GM12878 (cell line): ENCODE data around the gene ACADM. TPM values are rescaled to one million over a fixed set of nuclear protein-coding genes. Genes with fewer than 3 reads are reported as not detected.

ENCODE experiments used
- ATAC-seq: fragments of 200-7000 bp; cut with Tn5 transposase; 3 replicates; pipeline ENCODE4 v1.9.1; 2020; ENCODE audit warnings: mild to moderate bottlenecking, moderate library complexity
- BruUV-seq: library from RNA; stranded (reverse); fragments of 400-500 nt; replicated peaks from 2 replicates; lab custom pipeline; 2021; lab: Mats Ljungman, UMichigan
- CTCF ChIA-PET: fragments of 300-600 bp; sonication (Branson Sonifier 250); formaldehyde crosslinking; extraction: SDS; loops from one replicate; lab custom pipeline; 2021; ENCODE audit warnings: inconsistent platforms; lab: Yijun Ruan, JAX
- POLR2A ChIA-PET: fragments of 350-600 bp; formaldehyde crosslinking; extraction: SDS; loops from one replicate; lab custom pipeline; 2021; ENCODE audit warnings: inconsistent platforms; lab: Charles Lee
- RAD21 ChIA-PET: fragments of 300-600 bp; sonication (Branson Sonifier 250); formaldehyde crosslinking; loops from one replicate; lab custom pipeline; 2023; ENCODE audit warnings: antibody characterized with exemption; ENCODE audit not compliant: unreplicated experiment; lab: Charles Lee
- SMC1A ChIA-PET: fragments of 300-600 bp; sonication (Branson Sonifier 250); formaldehyde crosslinking; loops from one replicate; lab custom pipeline; 2023; ENCODE audit not compliant: unreplicated experiment, uncharacterized antibody; lab: Charles Lee
- DNase-seq: peaks from one replicate; pipeline ENCODE4 v3.0.0-alpha.2; 2011; ENCODE audit warnings: low read depth, low spot score
- FAIRE-seq: peaks from 3 replicates; lab custom pipeline; 2011; peaks lifted over from hg19 to GRCh38; lab: Jason Lieb, UNC
- H2AFZ ChIP-seq: 2 replicates; pipeline ENCODE4 v1.6.0; 2011; ENCODE audit warnings: low read depth, low read length, control low read depth; ENCODE audit not compliant: control insufficient read depth
- H3K27ac ChIP-seq: 2 replicates; pipeline ENCODE4 v1.5.1; 2011; ENCODE audit warnings: control low read depth; ENCODE audit not compliant: control insufficient read depth, insufficient read depth
- H3K27me3 ChIP-seq, 2 experiments: replicated peaks in 1 of 2; 2 replicates each; pipeline versions ENCODE4 v1.6.0 to v1.6.1; 2011; ENCODE audit warnings: low read length in 1 of 2; ENCODE audit not compliant: control insufficient read depth in 2 of 2, insufficient read depth in 2 of 2
- H3K36me3 ChIP-seq, 2 experiments: 2 replicates each; pipeline ENCODE4 v1.5.1; 2011; ENCODE audit warnings: low read length in 1 of 2; ENCODE audit not compliant: control insufficient read depth in 2 of 2, insufficient read depth in 2 of 2
- H3K4me1 ChIP-seq: 2 replicates; pipeline ENCODE4 v1.6.1; 2011; ENCODE audit warnings: mild to moderate bottlenecking, low read length, moderate library complexity, mixed read lengths; ENCODE audit not compliant: control insufficient read depth, insufficient read depth
- H3K4me2 ChIP-seq: 2 replicates; pipeline ENCODE4 v1.6.0; 2011; ENCODE audit warnings: control low read depth; ENCODE audit not compliant: control insufficient read depth, insufficient read depth
- H3K4me3 ChIP-seq: fragments of 200-600 bp; sonication (generic); 2 replicates; pipeline ENCODE4 v1.5.1; 2016
- H3K79me2 ChIP-seq: 2 replicates; pipeline ENCODE4 v1.6.0; 2011; ENCODE audit warnings: low read length; ENCODE audit not compliant: control insufficient read depth, insufficient read depth
- H3K9ac ChIP-seq: 2 replicates; pipeline ENCODE4 v1.8.0; 2011; ENCODE audit warnings: low read length, control low read depth, mixed read lengths; ENCODE audit not compliant: control insufficient read depth, insufficient read depth
- H3K9me3 ChIP-seq: replicated peaks from 3 replicates; pipeline ENCODE4 v1.5.1; 2011; ENCODE audit warnings: mild to moderate bottlenecking, low read length; ENCODE audit not compliant: control insufficient read depth, insufficient read depth
- H4K20me1 ChIP-seq: 2 replicates; pipeline ENCODE4 v1.6.0; 2011; ENCODE audit not compliant: control insufficient read depth, insufficient read depth
- ASH2L ChIP-seq: fragments of 300-600, 200-600 bp; sonication (generic); IDR thresholded peaks from 2 replicates; pipeline ENCODE4 v1.6.1; 2017; ENCODE audit warnings: low read depth, mild to moderate bottlenecking, borderline replicate concordance
- BHLHE40 ChIP-seq, 2 experiments: fragments of 450-650 bp in 1 of 2; IDR thresholded peaks; 2 replicates each; pipeline ENCODE4 v1.6.1; 2011 to 2017; ENCODE audit warnings: low read depth in 2 of 2, borderline replicate concordance in 1 of 2, improper control_type of control experiment in 1 of 2, low read length in 1 of 2, mild to moderate bottlenecking in 1 of 2
- BMI1 ChIP-seq: fragments of 450-650 bp; IDR thresholded peaks from 2 replicates; pipeline ENCODE4 v1.6.1; 2016; ENCODE audit warnings: mild to moderate bottlenecking, moderate library complexity, borderline replicate concordance
- CEBPB ChIP-seq, 2 experiments: fragments of 150-350 bp in 1 of 2; IDR thresholded peaks; 2 replicates each; pipeline ENCODE4 v1.6.1; 2012 to 2014; ENCODE audit warnings: low read depth in 2 of 2, low read length in 2 of 2, borderline replicate concordance in 1 of 2, inconsistent platforms in 1 of 2
- EGR1 ChIP-seq, 2 experiments: IDR thresholded peaks; 1 replicate in 1 of 2; 2 replicates in 1 of 2; pipeline ENCODE4 v1.6.1; 2011 to 2012; ENCODE audit warnings: low read depth in 2 of 2, low read length in 2 of 2, borderline replicate concordance in 1 of 2, mild to moderate bottlenecking in 1 of 2, moderate library complexity in 1 of 2
- ESRRA ChIP-seq: IDR thresholded peaks from 2 replicates; pipeline ENCODE4 v1.6.1; 2012; ENCODE audit warnings: mild to moderate bottlenecking, low read length, improper control_type of control experiment
- EZH2 ChIP-seq: IDR thresholded peaks from 2 replicates; pipeline ENCODE4 v1.6.1; 2012; ENCODE audit warnings: low read depth, mild to moderate bottlenecking, control low read depth, inconsistent platforms, low read length, borderline replicate concordance; ENCODE audit not compliant: control insufficient read depth
- FOXM1 ChIP-seq: IDR thresholded peaks from 2 replicates; pipeline ENCODE4 v1.6.1; 2012; ENCODE audit warnings: low read depth, mild to moderate bottlenecking, inconsistent platforms, low read length, moderate library complexity
- MTA2 ChIP-seq: fragments of 450-650 bp; IDR thresholded peaks from 2 replicates; pipeline ENCODE4 v1.6.1; 2016; ENCODE audit warnings: low read depth, mild to moderate bottlenecking, moderate library complexity
- NFXL1 ChIP-seq: fragments of 450-650 bp; IDR thresholded peaks from 2 replicates; pipeline ENCODE4 v1.6.1; 2017; ENCODE audit warnings: antibody characterized with exemption, mild to moderate bottlenecking, borderline replicate concordance
- NR2F1 ChIP-seq: fragments of 450-650 bp; conservative IDR thresholded peaks from 2 replicates; pipeline ENCODE4 v1.6.1; 2017; ENCODE audit warnings: mild to moderate bottlenecking
- NRF1 ChIP-seq: conservative IDR thresholded peaks from 2 replicates; pipeline ENCODE4 v1.6.1; 2011; ENCODE audit warnings: mild to moderate bottlenecking, low read depth, low read length, improper control_type of control experiment
- RBBP5 ChIP-seq: fragments of 200-600 bp; sonication (generic); conservative IDR thresholded peaks from 2 replicates; pipeline ENCODE4 v1.6.1; 2016
- RCOR1 ChIP-seq: conservative IDR thresholded peaks from 2 replicates; pipeline ENCODE4 v1.6.1; 2012; ENCODE audit warnings: low read depth, low read length, improper control_type of control experiment
- STAT1 ChIP-seq: fragments of 450-650 bp; conservative IDR thresholded peaks from 2 replicates; pipeline ENCODE4 v1.6.1; 2014; ENCODE audit warnings: antibody characterized with exemption, mild to moderate bottlenecking
- SUPT20H ChIP-seq: IDR thresholded peaks from 2 replicates; pipeline ENCODE4 v1.6.1; 2011; ENCODE audit warnings: low read depth, mild to moderate bottlenecking, low read length, moderate library complexity, borderline replicate concordance; ENCODE audit not compliant: control insufficient read depth
- TAF1 ChIP-seq: IDR thresholded peaks from 2 replicates; pipeline ENCODE4 v1.6.1; 2011; ENCODE audit warnings: mild to moderate bottlenecking, low read depth, low read length, borderline replicate concordance
- ZNF24 ChIP-seq: fragments of 450-650 bp; IDR thresholded peaks from 2 replicates; pipeline ENCODE4 v1.6.1; 2017; ENCODE audit warnings: antibody characterized with exemption, mild to moderate bottlenecking
- WGBS: methylation state at CpG from one replicate; pipeline ENCODE4 v1.1.6; 2016; ENCODE audit warnings: low lambda C conversion rate; ENCODE audit not compliant: insufficient replicate concordance, insufficient coverage; ENCODE audit errors: missing lambda C conversion rate; 5-methylcytosine and 5-hydroxymethylcytosine counted together
- in situ Hi-C: fragments of 300-500 bp; cut with MboI; formaldehyde crosslinking; loops from 9 replicates; pipeline ENCODE4 v1.14.3; 2018; ENCODE audit warnings: mixed read lengths
- intact Hi-C: fragments of 100-400 bp; cut with micrococcal nuclease; formaldehyde crosslinking; loops from one replicate; pipeline ENCODE4 v1.14.2; 2022; ENCODE audit not compliant: unreplicated experiment
- polyA plus RNA-seq, 11 experiments: library from polyadenylated mRNA; depleted of rRNA in 4 of 11; unstranded in 6 of 11; stranded (reverse) in 5 of 11; fragments of >200 nt; fragmentation: Nextera tagmentation in 4 of 11; fragmentation: Illumina TruSeq in 1 of 11; extraction: Ambion mirVana in 4 of 11; extraction: Trizol in 1 of 11; gene quantifications; 1 replicate in 1 of 11; 2 replicates in 10 of 11; pipeline versions ENCODE4 v1.2.1 to v1.2.3, GENCODE V29; 2011 to 2016; ENCODE audit warnings: inconsistent platforms in 2 of 11, missing spikeins in 2 of 11, low read depth in 1 of 11
- total RNA-seq, 4 experiments: library from RNA; depleted of rRNA in 3 of 4; stranded (reverse); fragments of >200 nt in 3 of 4; fragmentation: Illumina TruSeq in 1 of 4; extraction: Trizol in 1 of 4; gene quantifications; 2 replicates each; pipeline versions ENCODE4 v1.2.1 to v1.2.3, GENCODE V29; 2013 to 2021
- TF ChIP-seq, protein P1 (sequence below): fragments of 450-650 bp; IDR thresholded peaks from 2 replicates; pipeline ENCODE4 v1.6.1; 2014; ENCODE audit warnings: mild to moderate bottlenecking

ACADM gene
- total and polyA plus RNA-seq, 10 of the 15 experiments (the other 5 are each of a cell fraction or from before 2014, with no cell fraction given) = 119 to 245 (median 204) TPM

GRCh38 chr1:75770761-75771160, 46.3 kb downstream of the ACADM start:
- no peaks in the 10 kb centered on the region; a peak in 1 of 4 replicates for H3K36me3 ChIP-seq
- no peak for ATAC-seq
- in situ Hi-C loops = no loop called here
- intact Hi-C loops = no loop called here
- CTCF ChIA-PET = no interaction called here
- TF ChIP-seq ESRRA (no peak), TAF1 (no peak), EZH2 (no peak), NRF1 (no peak), EGR1 (IDR thresholded peaks at IDR 0.05; ENCODE audit: borderline replicate concordance in 1 of 2, low read depth in 2 of 2, low read length in 2 of 2) (no peak), MTA2 (no peak), ZNF24 (no peak), SUPT20H (no peak), BMI1 (no peak), STAT1 (no peak), RCOR1 (no peak), NR2F1 (no peak), CEBPB (IDR thresholded peaks at IDR 0.05; ENCODE audit: borderline replicate concordance in 1 of 2, low read depth in 2 of 2, low read length in 2 of 2) (no peak), ASH2L (no peak), BHLHE40 (IDR thresholded peaks at IDR 0.05; ENCODE audit: borderline replicate concordance in 1 of 2, low read depth in 2 of 2, low read length in 1 of 2) (no peak), FOXM1 (no peak), RBBP5 (no peak), NFXL1 (no peak)
- TF ChIP-seq, protein P1, sequence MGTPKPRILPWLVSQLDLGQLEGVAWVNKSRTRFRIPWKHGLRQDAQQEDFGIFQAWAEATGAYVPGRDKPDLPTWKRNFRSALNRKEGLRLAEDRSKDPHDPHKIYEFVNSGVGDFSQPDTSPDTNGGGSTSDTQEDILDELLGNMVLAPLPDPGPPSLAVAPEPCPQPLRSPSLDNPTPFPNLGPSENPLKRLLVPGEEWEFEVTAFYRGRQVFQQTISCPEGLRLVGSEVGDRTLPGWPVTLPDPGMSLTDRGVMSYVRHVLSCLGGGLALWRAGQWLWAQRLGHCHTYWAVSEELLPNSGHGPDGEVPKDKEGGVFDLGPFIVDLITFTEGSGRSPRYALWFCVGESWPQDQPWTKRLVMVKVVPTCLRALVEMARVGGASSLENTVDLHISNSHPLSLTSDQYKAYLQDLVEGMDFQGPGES = no peak
- no peaks in the 10 kb centered on the region for H3K79me2 ChIP-seq
- H4K20me1 ChIP-seq = no peaks in the 10 kb centered on the region
- POLR2A ChIA-PET = interaction anchor here (0.7 kb wide), 1 partner anchor 32 kb away, joined by 4 read pairs; no protein-coding TSS in a partner anchor
- no peaks in the 10 kb centered on the region for H3K9me3 ChIP-seq
- no peaks in the 10 kb centered on the region for H3K27me3 ChIP-seq
- 89% methylated on average over 1 of the region's 1 CpG for WGBS
- H3K9ac ChIP-seq = no peak overlapping the region
- RAD21 ChIA-PET = no interaction called here
- no TSS peak for BruUV-seq
- no peaks in the 10 kb centered on the region for H3K4me1 ChIP-seq
- no peak overlapping the region for H3K27ac ChIP-seq
- SMC1A ChIA-PET = no interaction called here
- no peak overlapping the region for H3K4me3 ChIP-seq
- no peak for DNase-seq
- no peak for FAIRE-seq
- no peak overlapping the region for H3K4me2 ChIP-seq
- no peak overlapping the region for H2AFZ ChIP-seq
